ENCODE measurements around the gene LRCH1.

Gene LRCH1

GRCh38 chr13:46571189-46571908 is 18.4 kb downstream of the LRCH1 start:
- Histone ChIP-seq H3K36me3 (ENCODE audit: control insufficient read depth in 1 of 2, insufficient read depth in 2 of 2, low read depth in 1 of 2, low read length in 2 of 2) (no peaks in the 10 kb centered on the region), H3K23ac (ENCODE audit: low read length in 2 of 2) (no peak overlapping the region), H3K14ac (ENCODE audit: low read length in 2 of 2) (peak overlapping the region in 1 of 2 experiments; percentile 39), H3K79me1 (replicated peaks; ENCODE audit: low read length, poor library complexity, severe bottlenecking) (no peaks in the 10 kb centered on the region), H4K8ac (ENCODE audit: low read length) (peak overlapping the region; percentile 12), H3K27ac (ENCODE audit: low read length, poor library complexity, severe bottlenecking) (peak overlapping the region; percentile 48), H3K9ac (ENCODE audit: low read length) (no peak overlapping the region), H3K4ac (ENCODE audit: low read depth in 1 of 2, low read length in 2 of 2) (no peak overlapping the region), H2BK15ac (ENCODE audit: low read depth, poor library complexity, severe bottlenecking) (no peak overlapping the region), H2BK5ac (ENCODE audit: low read depth, low read length, poor library complexity, severe bottlenecking) (no peak overlapping the region), H3K27me3 (ENCODE audit: control insufficient read depth in 1 of 2, insufficient read depth in 1 of 2, low read length in 2 of 2) (no peaks in the 10 kb centered on the region), H3K9me3 (ENCODE audit: control insufficient read depth, low read length) (no peaks in the 10 kb centered on the region), H2BK12ac (ENCODE audit: low read length in 2 of 2) (no peak overlapping the region), H2AFZ (ENCODE audit: low read depth, low read length) (no peak overlapping the region), H3K4me2 (ENCODE audit: low read length, poor library complexity, severe bottlenecking) (peak overlapping the region; percentile 44), H3K18ac (ENCODE audit: low read depth in 1 of 2, low read length in 2 of 2) (peak overlapping the region in 1 of 2 experiments; percentile 18), H4K91ac (ENCODE audit: low read length) (no peak overlapping the region), H2AK5ac (ENCODE audit: low read length, severe bottlenecking) (peak overlapping the region; percentile 6), H2BK120ac (ENCODE audit: low read depth, low read length) (no peak overlapping the region), H3K4me3 (ENCODE audit: insufficient read depth in 1 of 2, low read depth in 1 of 2, low read length in 2 of 2) (no peak overlapping the region), H3K4me1 (ENCODE audit: control insufficient read depth, insufficient read depth, low read depth, low read length) (peaks cover 21% of the 10 kb centered on the region)
- peak; percentile 71 for DNase-seq
- 85% methylated on average over 11 of the region's 11 CpGs for WGBS

- Histone ChIP-seq H3K36me3 (ENCODE audit: control insufficient read depth in 1 of 2, insufficient read depth in 2 of 2, low read depth in 1 of 2, low read length in 2 of 2) (no peaks in the 10 kb centered on the region), H2AK5ac (ENCODE audit: low read length, severe bottlenecking) (no peak overlapping the region), H3K4me3 (ENCODE audit: insufficient read depth in 1 of 2, low read depth in 1 of 2, low read length in 2 of 2) (no peak overlapping the region), H2BK120ac (ENCODE audit: low read depth, low read length) (no peak overlapping the region), H3K18ac (ENCODE audit: low read depth in 1 of 2, low read length in 2 of 2) (no peak overlapping the region), H3K27ac (ENCODE audit: low read length, poor library complexity, severe bottlenecking) (peak overlapping the region; percentile 48), H3K23ac (ENCODE audit: low read length in 2 of 2) (no peak overlapping the region), H3K9me3 (ENCODE audit: control insufficient read depth, low read length) (no peaks in the 10 kb centered on the region), H3K9ac (ENCODE audit: low read length) (no peak overlapping the region), H4K91ac (ENCODE audit: low read length) (peak overlapping the region; percentile 5), H2BK12ac (ENCODE audit: low read length in 2 of 2) (no peak overlapping the region), H3K4ac (ENCODE audit: low read depth in 1 of 2, low read length in 2 of 2) (no peak overlapping the region), H3K27me3 (ENCODE audit: control insufficient read depth in 1 of 2, insufficient read depth in 1 of 2, low read length in 2 of 2) (no peaks in the 10 kb centered on the region), H3K14ac (ENCODE audit: low read length in 2 of 2) (peak overlapping the region in 1 of 2 experiments; percentile 8), H2AFZ (ENCODE audit: low read depth, low read length) (no peak overlapping the region), H2BK15ac (ENCODE audit: low read depth, poor library complexity, severe bottlenecking) (no peak overlapping the region), H3K4me1 (ENCODE audit: control insufficient read depth, insufficient read depth, low read depth, low read length) (peaks cover 21% of the 10 kb centered on the region), H3K4me2 (ENCODE audit: low read length, poor library complexity, severe bottlenecking) (no peak overlapping the region), H2BK5ac (ENCODE audit: low read depth, low read length, poor library complexity, severe bottlenecking) (no peak overlapping the region), H4K8ac (ENCODE audit: low read length) (no peak overlapping the region), H3K79me1 (replicated peaks; ENCODE audit: low read length, poor library complexity, severe bottlenecking) (peaks cover 3% of the 10 kb centered on the region)
- no peak for DNase-seq
- 85% methylated on average over 4 of the region's 7 CpGs for WGBS
Observed at GRCh38 chr13:46571909-46572595, 19.1 kb downstream of the LRCH1 start.

- H2AFZ ChIP-seq (ENCODE audit: low read depth, low read length), result no peak overlapping the region
- no peaks in the 10 kb centered on the region for H3K9me3 ChIP-seq (ENCODE audit: control insufficient read depth, low read length)
- no peak overlapping the region for H3K14ac ChIP-seq (ENCODE audit: low read length in 2 of 2)
- H4K91ac ChIP-seq (ENCODE audit: low read length), result peak overlapping the region; percentile 65
- peaks cover 23% of the 10 kb centered on the region for H3K4me1 ChIP-seq (ENCODE audit: control insufficient read depth, insufficient read depth, low read depth, low read length)
- H2BK12ac ChIP-seq (ENCODE audit: low read length in 2 of 2), result no peak overlapping the region
- H2AK5ac ChIP-seq (ENCODE audit: low read length, severe bottlenecking), result no peak overlapping the region
- H3K79me1 ChIP-seq (replicated peaks; ENCODE audit: low read length, poor library complexity, severe bottlenecking), result peaks cover 3% of the 10 kb centered on the region
- no peak overlapping the region for H3K18ac ChIP-seq (ENCODE audit: low read depth in 1 of 2, low read length in 2 of 2)
- no peak overlapping the region for H3K4ac ChIP-seq (ENCODE audit: low read depth in 1 of 2, low read length in 2 of 2)
- H3K4me2 ChIP-seq (ENCODE audit: low read length, poor library complexity, severe bottlenecking), result no peak overlapping the region
- no peak overlapping the region for H2BK5ac ChIP-seq (ENCODE audit: low read depth, low read length, poor library complexity, severe bottlenecking)
- H2BK120ac ChIP-seq (ENCODE audit: low read depth, low read length), result no peak overlapping the region
- H4K8ac ChIP-seq (ENCODE audit: low read length), result no peak overlapping the region
- no peak overlapping the region for H3K4me3 ChIP-seq (ENCODE audit: insufficient read depth in 1 of 2, low read depth in 1 of 2, low read length in 2 of 2)
- H3K36me3 ChIP-seq (ENCODE audit: control insufficient read depth in 1 of 2, insufficient read depth in 2 of 2, low read depth in 1 of 2, low read length in 2 of 2), result no peaks in the 10 kb centered on the region
- no peak overlapping the region for H3K27ac ChIP-seq (ENCODE audit: low read length, poor library complexity, severe bottlenecking)
- no peak overlapping the region for H2BK15ac ChIP-seq (ENCODE audit: low read depth, poor library complexity, severe bottlenecking)
- DNase-seq, result no peak
- 97% methylated on average over 6 of the region's 6 CpGs for WGBS
- H3K27me3 ChIP-seq (ENCODE audit: control insufficient read depth in 1 of 2, insufficient read depth in 1 of 2, low read length in 2 of 2), result no peaks in the 10 kb centered on the region
- H3K9ac ChIP-seq (ENCODE audit: low read length), result no peak overlapping the region
- no peak overlapping the region for H3K23ac ChIP-seq (ENCODE audit: low read length in 2 of 2)
Observed at GRCh38 chr13:46572752-46573431, 19.9 kb downstream of the LRCH1 start.

- Histone ChIP-seq H3K4me3 (ENCODE audit: insufficient read depth in 1 of 2, low read depth in 1 of 2, low read length in 2 of 2) (peak overlapping the region in 1 of 2 experiments; percentile 5), H3K27me3 (ENCODE audit: control insufficient read depth in 1 of 2, insufficient read depth in 1 of 2, low read length in 2 of 2) (no peaks in the 10 kb centered on the region), H3K4ac (ENCODE audit: low read depth in 1 of 2, low read length in 2 of 2) (no peak overlapping the region), H3K79me1 (replicated peaks; ENCODE audit: low read length, poor library complexity, severe bottlenecking) (peaks cover 9% of the 10 kb centered on the region), H2BK12ac (ENCODE audit: low read length in 2 of 2) (peak overlapping the region in 1 of 2 experiments; percentile 40), H3K36me3 (ENCODE audit: control insufficient read depth in 1 of 2, insufficient read depth in 2 of 2, low read depth in 1 of 2, low read length in 2 of 2) (no peaks in the 10 kb centered on the region), H2AFZ (ENCODE audit: low read depth, low read length) (no peak overlapping the region), H2BK15ac (ENCODE audit: low read depth, poor library complexity, severe bottlenecking) (no peak overlapping the region), H3K27ac (ENCODE audit: low read length, poor library complexity, severe bottlenecking) (peak overlapping the region; percentile 18), H3K14ac (ENCODE audit: low read length in 2 of 2) (peak overlapping the region in 1 of 2 experiments; percentile 12), H3K18ac (ENCODE audit: low read depth in 1 of 2, low read length in 2 of 2) (peak overlapping the region in 1 of 2 experiments; percentile 7), H2AK5ac (ENCODE audit: low read length, severe bottlenecking) (no peak overlapping the region), H2BK5ac (ENCODE audit: low read depth, low read length, poor library complexity, severe bottlenecking) (no peak overlapping the region), H3K4me1 (ENCODE audit: control insufficient read depth, insufficient read depth, low read depth, low read length) (peaks cover 27% of the 10 kb centered on the region), H3K4me2 (ENCODE audit: low read length, poor library complexity, severe bottlenecking) (no peak overlapping the region), H4K91ac (ENCODE audit: low read length) (no peak overlapping the region), H3K9me3 (ENCODE audit: control insufficient read depth, low read length) (no peaks in the 10 kb centered on the region), H3K23ac (ENCODE audit: low read length in 2 of 2) (no peak overlapping the region), H2BK120ac (ENCODE audit: low read depth, low read length) (no peak overlapping the region), H4K8ac (ENCODE audit: low read length) (no peak overlapping the region), H3K9ac (ENCODE audit: low read length) (peak overlapping the region; percentile 26)
- 54% methylated on average over 3 of the region's 3 CpGs for WGBS
- DNase-seq, result peak; percentile 83
Observed at GRCh38 chr13:46575301-46575771, 22.4 kb downstream of the LRCH1 start.
